A673 (cell line): Measurements from ENCODE around the gene ITIH6. TPM values are rescaled to one million over a fixed set of nuclear protein-coding genes. Genes with fewer than 3 reads are reported as not detected.

Source experiments
- BruUV-seq: library from RNA; stranded (reverse); fragments of 400-500 nt; replicated peaks from 2 replicates; lab custom pipeline; 2021; lab: Mats Ljungman, UMichigan
- CTCF ChIA-PET: fragments of 300-600 bp; sonication (Branson Sonifier 250); formaldehyde crosslinking; loops from one replicate; lab custom pipeline; 2022; ENCODE audit warnings: antibody characterized with exemption; lab: Charles Lee
- POLR2A ChIA-PET: fragments of 300-600 bp; sonication (Branson Sonifier 250); formaldehyde crosslinking; loops from one replicate; lab custom pipeline; 2022; ENCODE audit warnings: antibody characterized with exemption; ENCODE audit not compliant: low non-redundant PET; lab: Charles Lee
- DNase-seq: peaks from one replicate; pipeline ENCODE4 v3.0.0-alpha.2; 2015; ENCODE audit warnings: low spot score
- H3K27ac ChIP-seq: fragments of 200-600 bp; sonication (generic); 2 replicates; pipeline ENCODE4 v1.5.1; 2016; ENCODE audit warnings: mixed run types, low read depth, mild to moderate bottlenecking, mixed read lengths, antibody characterized with exemption, low read length; ENCODE audit not compliant: poor library complexity, severe bottlenecking
- H3K27me3 ChIP-seq: fragments of 200-600 bp; sonication (generic); replicated peaks from 2 replicates; pipeline ENCODE4 v1.6.1; 2017; ENCODE audit warnings: mixed run types, low read depth, mild to moderate bottlenecking, mixed read lengths, antibody characterized with exemption, low read length; ENCODE audit not compliant: insufficient read depth, poor library complexity
- H3K36me3 ChIP-seq: fragments of 200-600 bp; sonication (generic); 2 replicates; pipeline ENCODE4 v1.6.1; 2016; ENCODE audit warnings: mixed run types, mild to moderate bottlenecking, mixed read lengths, antibody characterized with exemption, low read length; ENCODE audit not compliant: insufficient read depth, poor library complexity, severe bottlenecking
- H3K4me1 ChIP-seq: fragments of 200-600 bp; sonication (generic); 2 replicates; pipeline ENCODE4 v1.6.1; 2017; ENCODE audit warnings: mixed run types, mild to moderate bottlenecking, mixed read lengths, antibody characterized with exemption, low read length; ENCODE audit not compliant: insufficient read depth, poor library complexity, severe bottlenecking
- H3K4me3 ChIP-seq: fragments of 200-600 bp; sonication (generic); 2 replicates; pipeline ENCODE4 v1.5.1; 2016; ENCODE audit warnings: low read depth, mixed run types, mild to moderate bottlenecking, mixed read lengths, low read length; ENCODE audit not compliant: poor library complexity, severe bottlenecking
- H3K9me3 ChIP-seq: fragments of 200-600 bp; sonication (generic); 2 replicates; pipeline ENCODE4 v1.6.1; 2016; ENCODE audit warnings: mixed run types, low read depth, mild to moderate bottlenecking, mixed read lengths, antibody characterized with exemption, low read length; ENCODE audit not compliant: poor library complexity, severe bottlenecking
- CTCF ChIP-seq: fragments of 300-800, 200-600 bp; sonication (generic); conservative IDR thresholded peaks from 2 replicates; pipeline ENCODE4 v1.5.1; 2017; ENCODE audit warnings: low read depth, mild to moderate bottlenecking, antibody characterized with exemption, low read length, moderate library complexity, mixed read lengths
- EZH2 ChIP-seq: fragments of 200-600 bp; sonication (generic); IDR thresholded peaks from 2 replicates; pipeline ENCODE4 v1.6.1; 2017; ENCODE audit warnings: borderline replicate concordance, low read depth, mild to moderate bottlenecking, mixed read lengths, antibody characterized with exemption, low read length; ENCODE audit not compliant: poor library complexity, severe bottlenecking
- intact Hi-C: fragments of 100-400 bp; cut with micrococcal nuclease; formaldehyde crosslinking; loops from one replicate; pipeline ENCODE4 v1.10.0; 2022; ENCODE audit not compliant: unreplicated experiment
- total RNA-seq: library from RNA; stranded (reverse); gene quantifications from 2 replicates; pipeline ENCODE4 v1.2.3, GENCODE V29; 2021

Gene ITIH6
- total RNA-seq, 1 experiment from 2014 or later: not detected

GRCh38 chrX:54807524-54808108 is 9.6 kb upstream of the ITIH6 start, which contains the start of gene MAGED2:
MAGED2 (plus strand) TSS chrX:54807745; CDS start chrX:54809332, 1,587 bp downstream.
- BruUV-seq: no TSS peak
- H3K4me1 ChIP-seq: peaks cover 3% of the 10 kb centered on the region
- ChIA-PET POLR2A (no interaction called here), CTCF (no interaction called here)
- DNase-seq: peak; percentile 53
- no peak for TF ChIP-seq EZH2
- no peak for TF ChIP-seq CTCF
- intact Hi-C loops: loop anchor here (10.0 kb wide), 1 partner anchor 163 kb away; no protein-coding TSS in a partner anchor
- H3K9me3 ChIP-seq: no peaks in the 10 kb centered on the region
- H3K27me3 ChIP-seq: no peaks in the 10 kb centered on the region
- peaks cover 26% of the 10 kb centered on the region for H3K36me3 ChIP-seq
- H3K4me3 ChIP-seq: peak within 1 kb of the TSS; percentile 54
- peak within 1 kb of the TSS; percentile 49 for H3K27ac ChIP-seq

GRCh38 chrX:54799046-54799445 is 991 bp upstream of the ITIH6 start:
- ChIA-PET CTCF (no interaction called here), POLR2A (no interaction called here)
- Histone ChIP-seq H3K4me3 (no peak overlapping the region), H3K36me3 (no peaks in the 10 kb centered on the region), H3K9me3 (no peaks in the 10 kb centered on the region), H3K27ac (no peak overlapping the region), H3K4me1 (no peaks in the 10 kb centered on the region), H3K27me3 (no peaks in the 10 kb centered on the region)
- intact Hi-C loops: no loop called here
- DNase-seq: no peak
- no TSS peak for BruUV-seq
- TF ChIP-seq CTCF: no peak
- no peak for TF ChIP-seq EZH2

GRCh38 chrX:54794795-54795194 is 3.3 kb downstream of the ITIH6 start:
- intact Hi-C loops: no loop called here
- Histone ChIP-seq H3K27ac (no peak overlapping the region), H3K9me3 (no peaks in the 10 kb centered on the region), H3K27me3 (no peaks in the 10 kb centered on the region), H3K4me1 (no peaks in the 10 kb centered on the region), H3K4me3 (no peak overlapping the region), H3K36me3 (no peaks in the 10 kb centered on the region)
- no peak for TF ChIP-seq CTCF
- no peak for TF ChIP-seq EZH2
- no TSS peak for BruUV-seq
- no peak for DNase-seq
- ChIA-PET POLR2A (no interaction called here), CTCF (no interaction called here)
